Measurements from ENCODE around the gene DHTKD1.
"Not testable (repeated sequence)": the region's sequence is repeated elsewhere in the genome, so short reads cannot be mapped to it uniquely, and the experiment has no call there.

Gene DHTKD1

DNA sequence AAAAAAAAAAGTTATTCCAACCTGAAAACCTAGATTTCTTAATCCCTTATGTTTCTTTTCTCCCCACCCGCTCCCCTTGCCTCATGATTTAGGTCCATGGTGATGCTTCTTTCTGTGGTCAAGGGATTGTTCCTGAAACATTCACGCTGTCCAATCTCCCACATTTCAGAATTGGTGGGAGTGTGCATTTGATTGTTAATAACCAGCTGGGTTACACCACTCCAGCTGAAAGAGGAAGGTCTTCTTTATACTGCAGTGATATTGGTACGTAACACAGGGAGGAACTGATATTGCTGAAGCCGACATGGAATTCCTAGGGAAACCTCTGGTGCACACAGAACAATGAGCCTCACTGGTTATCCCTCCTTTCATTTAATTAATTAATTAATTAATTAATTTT, 22.7 kb downstream of the DHTKD1 start:
- H3K36me3 Mint-ChIP-seq: peaks cover 32% of the 10 kb centered on the region
- DNase-seq (ENCODE audit: low spot score in 2 of 2) (no peak), ATAC-seq (ENCODE audit: low read depth) (no peak)
- H3K4me1 Mint-ChIP-seq: peaks cover 3% of the 10 kb centered on the region
- H3K27ac Mint-ChIP-seq: peak overlapping the region; percentile 55
- H3K9me3 Mint-ChIP-seq: no peaks in the 10 kb centered on the region
- no peaks in the 10 kb centered on the region for H3K27me3 Mint-ChIP-seq
- no peak overlapping the region for H3K4me3 Mint-ChIP-seq

DNA sequence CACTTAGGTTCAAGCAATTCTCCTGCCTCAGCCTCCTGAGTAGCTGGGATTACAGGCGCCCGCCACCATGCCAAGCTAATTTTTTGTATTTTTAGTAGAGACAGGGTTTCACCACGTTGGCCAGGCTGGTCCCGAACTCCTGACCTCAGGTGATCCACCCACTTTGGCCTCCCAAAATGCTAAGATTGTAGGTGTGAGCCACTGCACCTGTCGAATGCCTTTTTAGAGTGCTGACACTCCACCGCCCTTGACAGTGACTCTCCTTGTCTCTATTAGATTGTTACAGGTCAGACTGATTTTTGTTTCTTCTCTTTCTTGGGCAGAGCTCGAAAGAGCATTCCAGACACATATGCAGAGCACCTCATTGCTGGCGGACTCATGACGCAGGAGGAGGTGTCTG, 28.6 kb downstream of the DHTKD1 start:
- H3K27me3 Mint-ChIP-seq; DNase-seq (ENCODE audit: low spot score in 2 of 2); H3K9me3 Mint-ChIP-seq; H3K4me3 Mint-ChIP-seq; H3K4me1 Mint-ChIP-seq; ATAC-seq (ENCODE audit: low read depth); H3K27ac Mint-ChIP-seq: not testable (repeated sequence)
- H3K36me3 Mint-ChIP-seq: peaks cover 23% of the 10 kb centered on the region

DNA sequence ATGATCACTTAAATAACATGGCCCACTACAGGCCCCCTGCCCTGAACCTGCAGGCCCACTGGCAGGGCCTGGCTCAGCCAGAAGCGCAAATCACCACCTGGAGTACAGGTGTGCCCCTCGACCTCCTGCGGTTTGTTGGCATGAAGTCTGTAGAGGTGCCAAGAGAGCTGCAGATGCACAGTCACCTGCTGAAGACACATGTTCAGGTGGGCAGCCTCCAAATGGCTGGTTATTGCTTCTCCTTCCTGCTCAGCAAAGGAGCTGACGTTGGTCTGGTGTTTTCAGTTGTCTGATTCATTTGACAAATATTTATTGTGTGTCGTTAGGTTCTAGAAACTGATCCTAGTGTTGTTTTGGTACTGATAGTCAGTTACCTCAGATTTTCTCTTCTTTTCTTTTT, 29.0 kb downstream of the DHTKD1 start:
- Mint-ChIP-seq H3K36me3 (peaks cover 23% of the 10 kb centered on the region), H3K4me3 (no peak overlapping the region), H3K4me1 (no peaks in the 10 kb centered on the region), H3K9me3 (no peaks in the 10 kb centered on the region), H3K27me3 (no peaks in the 10 kb centered on the region), H3K27ac (no peak overlapping the region)
- DNase-seq (ENCODE audit: low spot score in 2 of 2) (no peak), ATAC-seq (ENCODE audit: low read depth) (no peak)

- H3K4me1 Mint-ChIP-seq: no peaks in the 10 kb centered on the region
- no peak overlapping the region for H3K4me3 Mint-ChIP-seq
- H3K36me3 Mint-ChIP-seq: peaks cover 29% of the 10 kb centered on the region
- no peaks in the 10 kb centered on the region for H3K9me3 Mint-ChIP-seq
- no peaks in the 10 kb centered on the region for H3K27me3 Mint-ChIP-seq
- ATAC-seq (ENCODE audit: low read depth) (no peak), DNase-seq (ENCODE audit: low spot score in 2 of 2) (no peak)
- no peak overlapping the region for H3K27ac Mint-ChIP-seq
These were observed 30.2 kb downstream of the DHTKD1 start for GRCh38 chr10:12098966-12099365.

DNA sequence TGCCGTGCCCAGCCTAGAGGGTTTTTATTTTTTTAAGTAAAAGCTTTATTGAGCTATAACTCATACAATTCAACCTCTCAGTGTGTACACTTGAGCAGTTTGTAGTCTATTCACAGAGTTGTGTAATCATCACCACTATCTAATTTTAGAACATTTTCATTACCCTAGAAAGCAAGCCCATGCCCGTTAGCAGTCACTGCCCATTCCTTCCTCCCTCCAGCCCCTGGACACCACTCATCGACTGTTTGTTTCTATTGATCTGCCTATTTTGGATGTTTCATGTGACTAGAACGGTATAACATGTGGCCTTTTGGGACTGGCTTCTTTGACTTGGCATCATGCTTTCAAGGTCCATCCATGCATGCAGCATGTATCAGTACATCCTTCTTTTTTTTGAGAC, 35.0 kb downstream of the DHTKD1 start:
- no peak for ATAC-seq (ENCODE audit: low read depth)
- Mint-ChIP-seq H3K36me3 (peaks cover 38% of the 10 kb centered on the region), H3K4me1 (no peaks in the 10 kb centered on the region), H3K27me3 (no peaks in the 10 kb centered on the region), H3K4me3 (no peak overlapping the region), H3K9me3 (no peaks in the 10 kb centered on the region), H3K27ac (peak overlapping the region; percentile 53)
- no peak for DNase-seq (ENCODE audit: low spot score in 2 of 2)

- H3K4me3 Mint-ChIP-seq: no peak overlapping the region
- ATAC-seq (ENCODE audit: low read depth) (no peak), DNase-seq (ENCODE audit: low spot score in 2 of 2) (no peak)
- H3K4me1 Mint-ChIP-seq: peaks cover 14% of the 10 kb centered on the region
- peaks cover 32% of the 10 kb centered on the region for H3K36me3 Mint-ChIP-seq
- H3K27ac Mint-ChIP-seq: no peak overlapping the region
- no peaks in the 10 kb centered on the region for H3K27me3 Mint-ChIP-seq
- H3K9me3 Mint-ChIP-seq: no peaks in the 10 kb centered on the region
These were observed 39.0 kb downstream of the DHTKD1 start for GRCh38 chr10:12107781-12108180.

DNA sequence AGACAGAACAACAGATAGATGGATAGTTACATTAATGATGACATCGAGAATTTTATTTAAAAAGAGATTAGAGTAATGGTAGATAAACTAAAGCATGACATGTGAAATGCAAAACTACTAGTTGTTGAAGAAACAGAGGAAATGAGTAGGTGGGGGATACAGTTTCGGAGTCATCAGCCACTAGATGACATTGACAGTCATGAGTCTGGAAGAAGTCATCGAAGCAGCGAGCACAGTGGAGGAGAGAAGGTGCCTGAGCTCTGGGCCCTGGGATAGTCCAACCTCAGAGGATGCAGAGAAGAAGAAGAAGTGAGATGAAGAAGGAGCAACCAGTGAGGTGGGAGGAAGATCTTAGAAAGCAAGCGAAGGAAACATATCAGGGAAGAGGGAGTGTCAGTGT, 40.5 kb downstream of the DHTKD1 start:
- no peak overlapping the region for H3K4me3 Mint-ChIP-seq
- no peaks in the 10 kb centered on the region for H3K27me3 Mint-ChIP-seq
- H3K36me3 Mint-ChIP-seq: peaks cover 27% of the 10 kb centered on the region
- DNase-seq (ENCODE audit: low spot score in 2 of 2) (no peak), ATAC-seq (ENCODE audit: low read depth) (no peak)
- peaks cover 18% of the 10 kb centered on the region for H3K4me1 Mint-ChIP-seq
- peak overlapping the region; percentile 13 for H3K27ac Mint-ChIP-seq
- H3K9me3 Mint-ChIP-seq: no peaks in the 10 kb centered on the region

DNA sequence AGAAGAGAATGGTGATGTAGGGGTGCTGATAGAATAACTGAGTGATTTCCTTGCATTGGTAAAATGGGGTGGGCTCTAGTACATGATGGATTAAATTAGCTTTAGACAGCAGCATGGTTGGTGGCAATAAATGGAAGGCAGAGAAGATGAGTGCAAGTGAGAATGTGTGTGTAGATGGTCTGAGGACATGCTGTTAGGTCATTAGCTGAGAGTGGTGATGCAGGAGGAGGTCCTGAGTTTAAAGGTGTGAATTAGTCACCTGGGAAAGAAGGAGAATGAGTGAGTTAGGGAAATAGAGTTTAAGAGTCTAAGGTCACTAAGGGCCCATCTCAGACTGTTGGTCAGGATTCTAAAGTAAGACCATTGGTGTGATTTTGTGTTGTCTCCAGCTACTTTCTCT, 42.8 kb downstream of the DHTKD1 start:
- H3K4me1 Mint-ChIP-seq: peaks cover 18% of the 10 kb centered on the region
- H3K9me3 Mint-ChIP-seq: no peaks in the 10 kb centered on the region
- H3K27me3 Mint-ChIP-seq: no peaks in the 10 kb centered on the region
- peak overlapping the region; percentile 39 for H3K27ac Mint-ChIP-seq
- ATAC-seq (ENCODE audit: low read depth) (no peak), DNase-seq (ENCODE audit: low spot score in 2 of 2) (no peak)
- peaks cover 19% of the 10 kb centered on the region for H3K36me3 Mint-ChIP-seq
- H3K4me3 Mint-ChIP-seq: no peak overlapping the region

DNA sequence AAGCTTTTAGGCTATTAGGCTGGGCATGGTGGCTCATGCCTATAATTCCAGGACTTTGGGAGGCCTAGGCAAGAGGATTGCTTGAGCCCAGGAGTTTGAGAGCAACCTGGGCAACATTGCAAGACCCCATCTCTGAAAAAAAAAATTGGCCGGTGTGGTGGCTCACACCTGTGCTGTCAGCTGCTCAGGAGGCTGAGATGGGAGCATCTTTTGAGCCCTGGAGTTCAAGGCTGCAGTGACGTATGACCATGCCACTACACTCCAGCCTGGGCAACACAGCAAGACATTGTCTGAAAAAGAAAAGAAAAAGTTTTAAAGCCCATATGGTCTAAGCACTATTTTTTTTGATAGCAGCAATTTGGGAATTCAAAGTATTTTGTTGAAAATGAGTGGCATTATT, 44.9 kb downstream of the DHTKD1 start:
- H3K4me1 Mint-ChIP-seq: peaks cover 18% of the 10 kb centered on the region
- peaks cover 17% of the 10 kb centered on the region for H3K36me3 Mint-ChIP-seq
- H3K27me3 Mint-ChIP-seq: no peaks in the 10 kb centered on the region
- H3K4me3 Mint-ChIP-seq: no peak overlapping the region
- DNase-seq (ENCODE audit: low spot score in 2 of 2): no peak
- no peak overlapping the region for H3K27ac Mint-ChIP-seq
- no peaks in the 10 kb centered on the region for H3K9me3 Mint-ChIP-seq
- no peak for ATAC-seq (ENCODE audit: low read depth)

- DNase-seq (ENCODE audit: low spot score in 2 of 2): no peak
- peak overlapping the region; percentile 21 for H3K4me3 Mint-ChIP-seq
- no peaks in the 10 kb centered on the region for H3K27me3 Mint-ChIP-seq
- peak overlapping the region; percentile 100 for H3K27ac Mint-ChIP-seq
- H3K4me1 Mint-ChIP-seq: peaks cover 22% of the 10 kb centered on the region
- peaks cover 29% of the 10 kb centered on the region for H3K36me3 Mint-ChIP-seq
- no peak for ATAC-seq (ENCODE audit: low read depth)
- H3K9me3 Mint-ChIP-seq: no peaks in the 10 kb centered on the region
These were observed 52.9 kb downstream of the DHTKD1 start for GRCh38 chr10:12121673-12122072.

- Mint-ChIP-seq H3K4me3 (peak within 1 kb of the TSS; percentile 90), H3K9me3 (no peaks in the 10 kb centered on the region), H3K4me1 (peaks cover 9% of the 10 kb centered on the region), H3K27ac (peak within 1 kb of the TSS; percentile 95), H3K36me3 (peaks cover 7% of the 10 kb centered on the region), H3K27me3 (no peaks in the 10 kb centered on the region)
- DNase-seq (ENCODE audit: low spot score in 2 of 2) (peak; percentile 99 to 100), ATAC-seq (ENCODE audit: low read depth) (peak; percentile 85)
These were observed 60.7 kb downstream of the DHTKD1 start, which contains the start of gene SEC61A2 for GRCh38 chr10:12129222-12130111. TSS of gene SEC61A2 (plus strand) at chr10:12129677. CDS start at chr10:12129788, 111 bp downstream.

GRCh38 chr10:12130237-12130872, 61.6 kb downstream of the DHTKD1 start:
- no peaks in the 10 kb centered on the region for H3K27me3 Mint-ChIP-seq
- H3K36me3 Mint-ChIP-seq: peaks cover 7% of the 10 kb centered on the region
- H3K4me1 Mint-ChIP-seq: peaks cover 9% of the 10 kb centered on the region
- H3K27ac Mint-ChIP-seq: peak overlapping the region; percentile 95
- DNase-seq (ENCODE audit: low spot score in 2 of 2) (peak; percentile 37 to 53), ATAC-seq (ENCODE audit: low read depth) (peak; percentile 30)
- H3K4me3 Mint-ChIP-seq: peak overlapping the region; percentile 90
- H3K9me3 Mint-ChIP-seq: no peaks in the 10 kb centered on the region

DNA sequence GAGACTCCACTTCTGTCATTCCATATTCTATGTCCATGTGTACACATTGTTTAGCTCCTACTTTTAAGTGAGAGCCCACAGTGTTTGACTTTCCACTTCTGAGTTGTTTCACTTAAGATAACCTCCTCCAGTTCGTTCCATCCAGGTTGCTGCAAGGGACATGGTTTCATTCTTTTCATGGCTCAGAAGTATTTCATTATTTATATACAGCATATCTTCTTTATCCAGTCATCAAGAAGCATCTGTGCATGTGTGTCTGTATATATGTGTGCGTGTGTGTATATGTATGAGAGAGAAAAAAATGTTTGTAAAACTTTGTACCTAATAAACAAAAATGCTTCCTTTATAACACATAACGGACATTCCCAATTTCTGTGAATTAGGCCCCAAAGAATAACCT, 66.9 kb downstream of the DHTKD1 start:
- no peak for ATAC-seq (ENCODE audit: low read depth)

GRCh38 chr10:12140038-12140437, 71.3 kb downstream of the DHTKD1 start:
- Mint-ChIP-seq H3K36me3 (peaks cover 25% of the 10 kb centered on the region), H3K4me3 (no peak overlapping the region), H3K4me1 (no peaks in the 10 kb centered on the region), H3K27ac (no peak overlapping the region), H3K9me3 (peaks cover 2% of the 10 kb centered on the region), H3K27me3 (no peaks in the 10 kb centered on the region)
- ATAC-seq (ENCODE audit: low read depth) (peak; percentile 38), DNase-seq (ENCODE audit: low spot score in 2 of 2) (no peak)

More for the DNA sequence above, 66.9 kb downstream of the DHTKD1 start:
- no peak for DNase-seq (ENCODE audit: low spot score in 2 of 2)
- Mint-ChIP-seq H3K9me3 (no peaks in the 10 kb centered on the region), H3K4me1 (peaks cover 2% of the 10 kb centered on the region), H3K36me3 (peaks cover 9% of the 10 kb centered on the region), H3K4me3 (no peak overlapping the region), H3K27me3 (no peaks in the 10 kb centered on the region), H3K27ac (no peak overlapping the region)

All from memory B cell (primary cell).